ENCODE results near the gene NPM3. TPM values are rescaled to one million over a fixed set of nuclear protein-coding genes. Genes with fewer than 3 reads are reported as not detected.
A peak's percentile ranks its signal among the peaks of the same experiment; 100 is the strongest.

NPM3 gene
- polyA plus RNA-seq, 1 of the 3 experiments (the other 2 are of a cell fraction) = 105 TPM

GRCh38 chr10:101760510-101760909 is 22.7 kb downstream of the NPM3 start:
- CTCF ChIA-PET = interaction anchor here (1.3 to 1.8 kb wide), 2 partner anchors 9 to 21 kb away, joined by 4 to 6 read pairs; no protein-coding TSS in a partner anchor

More at GRCh38 chr10:101760510-101760909, 22.7 kb downstream of the NPM3 start:
- POLR2A ChIA-PET = no interaction called here
- H3K4me2 ChIP-seq = no peak overlapping the region
- no peak overlapping the region for H3K9ac ChIP-seq
- no peaks in the 10 kb centered on the region for H3K36me3 ChIP-seq (replicated peaks in 1 of 2; ENCODE audit: control insufficient read depth in 1 of 2, insufficient read depth in 2 of 2, low read length in 1 of 2)
- H3K4me3 ChIP-seq (ENCODE audit: low read depth in 2 of 2, low read length in 1 of 2) = no peak overlapping the region
- H2AFZ ChIP-seq (ENCODE audit: low read depth) = no peak overlapping the region
- H3K27ac ChIP-seq (ENCODE audit: low read depth in 2 of 2, low read length in 1 of 2) = no peak overlapping the region
- 74% methylated on average over 3 of the region's 3 CpGs for WGBS (ENCODE audit: low lambda C conversion rate)
- H3K79me2 ChIP-seq (ENCODE audit: insufficient read depth) = no peaks in the 10 kb centered on the region
- H3K9me2 ChIP-seq = no peaks in the 10 kb centered on the region
- H3K4me1 ChIP-seq (ENCODE audit: control insufficient read depth in 1 of 2, insufficient read depth in 2 of 2, low read depth in 1 of 2, low read length in 1 of 2) = no peaks in the 10 kb centered on the region; a peak in 1 of 4 replicates
- no peaks in the 10 kb centered on the region for H3F3A ChIP-seq (replicated peaks; ENCODE audit: insufficient read depth)
- H3K9me3 ChIP-seq = no peaks in the 10 kb centered on the region
- no peaks in the 10 kb centered on the region for H4K20me1 ChIP-seq (ENCODE audit: insufficient read depth)
- TF ChIP-seq GATA2 (CRISPR knock-in tag; IDR thresholded peaks at IDR 0.05) (no peak), TAF1 (IDR thresholded peaks at IDR 0.05; ENCODE audit: borderline replicate concordance, low read depth, low read length) (no peak), GABPA (IDR thresholded peaks at IDR 0.05; ENCODE audit: low read depth) (no peak), SMC3 (IDR thresholded peaks at IDR 0.05; ENCODE audit: low read depth, low read length) (no peak), MEF2A (IDR thresholded peaks at IDR 0.05; ENCODE audit: borderline replicate concordance, low read depth) (no peak), FOSL2 (IDR thresholded peaks at IDR 0.05; ENCODE audit: borderline replicate concordance, low read depth) (no peak), NRF1 (IDR thresholded peaks at IDR 0.05; ENCODE audit: low read depth, low read length) (no peak), POLR2AphosphoS5 (IDR thresholded peaks at IDR 0.05; ENCODE audit: low read depth, low read length) (no peak), FOXM1 (IDR thresholded peaks at IDR 0.05; ENCODE audit: low read depth) (no peak), RFX5 (IDR thresholded peaks at IDR 0.05; ENCODE audit: low read length) (no peak), SIN3A (IDR thresholded peaks at IDR 0.05; ENCODE audit: borderline replicate concordance, low read depth, low read length) (no peak), MAX (IDR thresholded peaks at IDR 0.05; ENCODE audit: low read depth) (no peak), TEAD4 (IDR thresholded peaks at IDR 0.05; ENCODE audit: borderline replicate concordance, insufficient read depth) (no peak), FOXJ3 (CRISPR knock-in tag; IDR thresholded peaks at IDR 0.05) (no peak), MXI1 (IDR thresholded peaks at IDR 0.05; ENCODE audit: low read depth, low read length) (no peak), EZH2phosphoT487 (IDR thresholded peaks at IDR 0.05; ENCODE audit: borderline replicate concordance, low read depth) (no peak), USF1 (IDR thresholded peaks at IDR 0.05; ENCODE audit: borderline replicate concordance, low read depth) (no peak), NFIC (IDR thresholded peaks at IDR 0.05; ENCODE audit: borderline replicate concordance) (no peak), CTCF (IDR thresholded peaks at IDR 0.05) (no peak)
- DNase-seq = peak; percentile 9
- peaks cover 6% of the 10 kb centered on the region; the same call in 1 of the 2 replicates for H3K27me3 ChIP-seq (ENCODE audit: insufficient read depth)

Data from SK-N-SH (cell line).